Activated CD4-positive, alpha-beta T cell treated with anti-CD3 and anti-CD28 coated beads, Interleukin-2, amount 50 U/mL, for 48 hours (primary cell): Measurements from ENCODE around the gene LAMC2.

ENCODE experiments used
- DNase-seq, 2 experiments: peaks; one replicate each; pipeline ENCODE4 v3.0.0-alpha.2; 2020

LAMC2 gene

DNA sequence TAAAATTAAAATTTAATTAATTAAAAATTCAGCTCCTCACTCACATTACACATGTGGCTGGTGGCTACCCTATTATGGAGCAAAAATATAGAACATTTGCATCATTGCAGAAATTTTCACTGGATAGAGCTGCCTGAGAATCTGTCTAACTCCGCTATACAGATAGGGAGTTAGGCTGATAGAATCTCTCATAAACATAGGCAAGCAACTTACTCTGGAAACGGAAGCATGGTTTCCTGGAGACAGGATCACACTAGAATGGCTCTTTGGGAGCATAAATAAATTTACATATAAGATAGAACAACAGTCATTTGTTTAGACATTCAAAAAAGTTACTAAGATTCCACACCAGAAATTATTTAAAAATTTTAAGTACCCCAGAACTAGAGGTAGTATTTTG, 12.2 kb upstream of the LAMC2 start:
- DNase-seq: no peak

DNA sequence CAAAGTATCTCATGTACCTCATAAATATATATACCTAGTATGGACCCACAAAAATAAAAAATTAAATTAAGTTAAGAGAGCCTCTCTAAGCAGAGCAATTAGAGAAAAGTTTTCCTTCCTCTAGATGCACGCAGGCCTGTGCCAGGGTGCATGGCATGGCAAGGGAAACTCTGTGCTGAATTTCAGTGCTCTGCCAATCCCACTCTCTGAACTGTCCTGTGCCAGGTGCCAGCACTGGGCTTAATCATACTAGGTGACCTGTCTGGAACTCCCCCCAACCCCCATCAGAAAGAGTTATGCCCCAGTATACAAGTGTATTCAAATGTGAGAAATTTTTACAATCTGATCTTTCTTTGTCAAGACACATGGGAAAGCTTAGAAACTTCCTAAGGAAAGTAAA, 10.4 kb upstream of the LAMC2 start:
- no peak for DNase-seq

DNA sequence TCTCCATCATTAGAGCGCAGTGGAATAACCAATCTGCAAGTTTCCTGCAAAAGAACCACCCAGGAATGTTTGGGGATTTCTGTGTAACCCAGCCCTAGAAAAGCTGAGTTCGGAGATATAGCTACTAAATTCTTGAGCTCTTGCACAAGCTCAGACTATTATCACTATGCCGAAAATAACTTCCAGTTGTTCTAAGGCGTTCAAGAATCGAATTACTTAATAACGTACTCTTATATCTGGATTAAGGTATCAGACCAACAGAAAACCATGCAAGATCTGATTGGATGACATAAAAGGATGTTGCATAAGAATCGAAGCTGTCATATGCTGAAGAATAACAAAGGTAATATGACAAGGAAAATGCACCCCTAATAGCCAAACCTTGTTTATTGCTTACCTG, 7.5 kb upstream of the LAMC2 start:
- DNase-seq: no peak

DNA sequence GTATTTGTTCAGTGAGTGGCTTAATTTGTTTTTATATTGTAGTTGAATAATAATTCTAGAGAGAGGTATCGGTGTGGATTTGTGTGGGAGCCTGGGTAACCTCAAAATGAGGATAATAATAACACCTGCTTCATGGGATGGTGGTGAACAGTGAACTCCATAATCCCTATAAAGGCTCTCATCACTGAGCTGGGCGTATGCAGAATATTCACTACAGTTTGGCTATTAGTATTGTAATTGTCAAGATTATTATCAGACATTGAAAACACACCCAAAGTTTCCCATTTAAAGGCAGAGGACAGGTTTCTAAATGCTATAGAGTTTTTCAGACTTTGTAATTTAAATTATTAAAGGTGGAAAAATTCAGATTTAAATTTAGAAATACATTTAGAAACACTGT, 7.0 kb upstream of the LAMC2 start:
- DNase-seq: no peak

DNA sequence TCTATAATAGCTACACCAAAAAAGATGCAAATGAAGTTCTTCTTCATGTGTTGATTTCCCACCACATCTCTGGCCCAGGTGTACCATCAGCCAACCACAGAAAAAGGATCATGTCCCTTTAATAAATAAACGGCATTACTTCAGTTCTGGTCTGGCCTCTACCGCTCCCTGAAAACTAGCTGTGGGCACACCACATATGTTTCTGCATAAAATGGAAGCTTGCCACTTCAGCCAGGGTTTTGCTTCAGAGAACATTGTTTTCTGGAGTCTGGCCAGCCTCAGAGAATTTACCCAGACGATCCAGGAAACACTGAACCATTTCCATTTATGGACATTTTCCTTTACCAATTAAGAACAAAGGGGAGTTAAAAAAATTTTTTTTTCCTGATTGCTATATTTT, 5.8 kb upstream of the LAMC2 start:
- DNase-seq: no peak

DNA sequence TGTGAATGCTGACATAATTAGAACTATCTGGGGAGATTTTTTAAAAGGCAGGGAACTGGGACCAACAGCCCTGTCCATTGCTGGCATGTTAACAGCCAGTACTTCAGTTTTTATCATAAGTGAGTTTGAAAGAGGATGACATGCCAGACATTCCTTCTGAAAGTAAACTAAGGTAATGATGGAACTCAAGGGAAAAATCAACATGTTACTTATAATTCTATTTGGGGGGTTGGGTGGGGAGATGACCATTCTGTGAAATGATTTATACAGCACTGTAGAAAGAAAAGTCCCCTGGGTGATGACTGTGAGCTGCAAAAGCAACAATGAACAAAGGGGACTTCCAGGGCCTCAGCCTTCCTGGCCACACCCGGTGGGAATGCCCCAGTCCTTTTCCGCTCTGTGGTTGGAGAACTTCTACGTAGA, 5.4 kb upstream of the LAMC2 start:
- peak in 1 of 2 experiments; percentile 8 for DNase-seq

DNA sequence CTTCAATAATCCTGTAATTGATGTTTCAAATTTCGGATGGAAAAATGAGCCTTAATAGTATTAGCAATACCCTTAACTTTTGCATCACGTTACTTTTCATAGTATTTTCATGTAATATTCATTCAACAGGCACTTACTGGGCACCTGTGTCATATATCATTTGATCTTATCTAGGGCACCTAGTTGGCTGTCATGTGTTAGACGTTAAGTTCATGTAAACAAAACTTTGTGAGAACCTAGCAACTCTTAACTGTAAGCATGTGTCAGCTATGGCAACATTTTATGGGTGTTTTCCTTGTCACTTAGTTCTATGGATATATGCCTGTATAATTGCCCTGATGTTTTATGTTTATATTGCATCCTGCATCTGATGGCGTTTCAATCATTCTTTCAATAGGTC, 777 bp downstream of the LAMC2 start:
- DNase-seq: no peak

DNA sequence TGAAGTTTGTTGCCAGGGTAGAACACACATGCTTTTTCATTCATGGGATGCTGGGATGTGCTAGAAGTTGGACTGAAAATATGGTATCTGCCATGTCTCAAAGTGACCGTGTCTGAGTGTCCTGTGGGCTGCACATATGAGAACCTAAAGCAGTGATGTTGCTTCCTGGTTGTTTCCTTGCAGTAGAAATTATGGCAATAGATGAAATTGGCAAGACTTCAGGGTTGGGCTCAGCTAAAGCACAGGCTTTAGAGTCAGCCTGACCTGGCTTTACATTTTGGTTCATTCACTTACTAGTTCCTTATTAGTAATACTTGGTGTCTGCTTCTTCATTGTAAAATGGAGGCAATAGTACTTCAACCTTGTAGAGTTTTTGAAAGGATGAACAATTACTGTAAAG, 2.2 kb downstream of the LAMC2 start:
- no peak for DNase-seq

DNA sequence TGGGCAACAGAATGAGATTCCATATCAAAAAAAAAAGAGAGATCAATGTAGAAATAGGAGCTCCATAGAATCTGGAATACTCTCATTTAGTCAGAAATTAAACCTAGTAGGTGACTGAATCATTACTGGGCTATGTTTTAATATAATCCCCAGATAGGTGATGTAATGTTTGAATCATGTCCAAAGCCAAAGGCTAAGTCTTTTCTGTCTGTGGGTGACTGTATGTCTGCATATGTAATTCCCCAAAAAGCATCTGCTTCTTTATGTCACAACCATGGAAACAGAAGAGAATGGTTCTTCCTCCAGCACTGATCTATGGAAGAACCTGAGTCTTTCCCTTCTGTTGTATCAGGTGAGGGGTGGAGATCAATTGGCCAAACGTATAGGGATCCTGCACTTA, 5.8 kb downstream of the LAMC2 start:
- no peak for DNase-seq

DNA sequence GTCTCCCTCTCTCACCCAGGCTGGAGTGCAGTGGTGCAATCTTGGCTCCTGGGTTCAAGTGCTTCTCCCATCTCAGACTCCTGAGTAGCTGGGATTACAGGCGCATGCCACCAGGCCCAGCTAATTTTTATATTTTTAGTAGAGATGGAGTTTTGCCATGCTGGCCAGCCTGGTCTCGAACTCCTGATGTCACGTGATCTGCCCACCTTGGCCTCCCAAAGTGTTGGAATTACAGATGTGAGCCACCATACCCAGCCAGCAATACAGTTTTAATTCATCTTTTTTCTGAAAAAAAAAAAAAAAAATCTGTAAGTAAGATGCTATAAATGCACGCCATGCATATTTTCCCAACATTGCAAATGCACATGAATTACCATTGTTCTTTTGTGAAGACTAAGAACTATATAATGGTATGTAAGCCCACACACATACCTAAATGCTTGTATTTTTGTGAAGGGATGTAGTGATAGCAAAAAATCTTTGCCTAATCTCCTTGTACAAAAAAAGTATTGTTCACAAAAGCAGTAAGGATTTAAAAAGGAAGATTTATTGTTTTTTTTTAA, 8.0 kb downstream of the LAMC2 start:
- no peak for DNase-seq

DNA sequence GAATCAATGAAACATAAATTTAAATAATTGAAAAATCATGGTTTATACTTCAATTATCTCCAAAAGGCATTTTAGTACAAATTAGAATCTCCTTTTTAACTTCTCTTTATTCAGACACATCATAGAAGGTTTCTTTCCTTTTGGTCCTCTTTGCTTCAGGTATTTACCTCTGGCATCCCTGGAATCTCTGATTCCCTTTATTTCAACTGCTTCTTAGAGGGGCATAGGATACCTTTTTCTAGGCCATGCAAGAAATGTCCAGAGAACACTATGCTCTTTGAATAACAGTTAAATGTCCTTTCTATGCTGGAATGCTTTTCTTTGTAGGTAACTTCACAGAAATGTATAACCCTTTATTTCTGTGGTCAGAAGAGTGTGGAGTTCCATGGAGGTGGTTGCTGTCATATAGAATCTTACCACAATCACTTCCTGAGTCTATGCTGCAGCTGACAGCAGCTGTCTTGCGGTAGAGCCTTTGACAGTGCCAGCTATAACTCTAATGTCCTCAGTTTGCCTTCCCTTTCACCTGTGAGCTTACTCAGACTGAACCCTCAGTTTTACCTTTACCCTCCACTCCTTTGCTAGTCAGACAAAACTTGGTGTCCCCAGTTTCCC, 8.6 kb downstream of the LAMC2 start:
- no peak for DNase-seq

DNA sequence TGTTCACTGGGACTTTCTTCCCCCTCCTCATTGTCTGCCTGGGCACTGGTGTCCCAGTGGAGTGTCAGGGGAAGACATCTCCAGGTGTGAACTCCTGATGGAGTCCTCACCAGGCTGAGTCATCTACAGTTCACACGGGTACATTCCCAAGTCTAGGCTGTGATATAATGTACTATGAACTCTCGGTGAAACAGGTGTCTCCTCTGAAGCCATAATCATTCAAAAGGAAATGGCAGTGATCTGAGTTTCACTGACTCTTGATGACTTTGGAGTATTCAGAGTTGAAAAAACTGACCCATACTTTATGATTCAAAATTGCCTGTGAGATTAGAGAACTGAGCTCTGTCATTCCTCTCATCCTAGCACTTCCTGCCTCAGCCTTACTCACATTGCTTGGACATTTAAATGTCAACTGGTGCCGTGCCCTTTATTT, 9.1 kb downstream of the LAMC2 start:
- DNase-seq: no peak

DNA sequence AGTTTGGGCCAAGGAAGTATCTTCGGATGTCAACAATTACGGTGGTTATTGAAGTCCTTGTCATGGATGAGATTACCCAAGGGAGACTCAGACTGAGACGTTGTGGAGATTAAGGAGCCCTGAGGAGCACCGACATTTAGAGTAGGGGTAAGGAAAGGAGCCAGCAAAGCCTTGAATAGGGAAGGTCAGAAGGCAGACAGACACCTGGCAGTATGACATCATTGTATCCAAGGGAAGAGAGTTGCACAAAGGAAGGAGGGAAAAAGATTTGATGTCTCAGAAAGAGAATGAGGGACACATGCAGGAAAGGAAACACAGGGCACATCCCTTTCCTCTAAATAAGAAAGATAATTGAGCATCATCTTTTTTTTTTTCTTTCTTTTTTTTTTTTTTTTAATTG, 11.7 kb downstream of the LAMC2 start:
- no peak for DNase-seq

DNA sequence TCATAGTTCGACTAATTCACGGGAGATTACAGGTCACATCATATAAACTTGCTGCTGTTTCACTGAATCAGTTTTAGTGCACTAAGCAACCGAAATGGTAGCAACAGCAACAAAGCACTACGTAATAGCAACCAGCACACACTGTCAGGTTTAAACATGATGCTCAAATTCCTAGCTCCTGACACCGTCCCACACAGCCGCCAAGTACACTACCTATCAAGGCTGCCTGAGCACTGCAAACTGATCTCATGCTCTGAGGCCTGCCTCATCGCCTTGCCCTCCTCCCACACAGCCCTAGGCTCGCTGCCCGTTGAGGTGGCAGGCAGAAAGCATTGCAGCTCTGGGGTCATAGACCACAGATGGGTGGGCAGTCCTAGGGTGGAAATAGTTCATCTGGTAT, 12.4 kb downstream of the LAMC2 start:
- DNase-seq: no peak

DNA sequence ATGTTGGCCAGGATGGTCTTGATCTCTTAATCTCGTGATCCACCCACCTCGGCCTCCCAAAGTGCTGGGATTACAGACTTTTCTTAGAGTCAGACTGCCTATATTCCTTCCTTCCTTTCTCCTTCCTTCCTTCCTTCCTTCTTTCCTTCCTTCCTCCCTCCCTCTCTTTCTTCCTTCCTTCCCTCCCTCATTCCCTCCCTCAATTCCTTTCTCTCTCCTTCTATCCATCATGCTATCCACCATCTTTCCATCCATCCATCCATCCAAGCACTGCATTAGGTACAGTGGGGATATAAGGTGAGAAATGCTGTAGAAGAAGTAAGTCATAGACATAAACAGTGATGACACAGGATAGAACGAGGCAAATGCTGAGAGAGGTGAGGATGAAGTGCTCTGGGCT, 13.2 kb downstream of the LAMC2 start:
- DNase-seq: no peak

DNA sequence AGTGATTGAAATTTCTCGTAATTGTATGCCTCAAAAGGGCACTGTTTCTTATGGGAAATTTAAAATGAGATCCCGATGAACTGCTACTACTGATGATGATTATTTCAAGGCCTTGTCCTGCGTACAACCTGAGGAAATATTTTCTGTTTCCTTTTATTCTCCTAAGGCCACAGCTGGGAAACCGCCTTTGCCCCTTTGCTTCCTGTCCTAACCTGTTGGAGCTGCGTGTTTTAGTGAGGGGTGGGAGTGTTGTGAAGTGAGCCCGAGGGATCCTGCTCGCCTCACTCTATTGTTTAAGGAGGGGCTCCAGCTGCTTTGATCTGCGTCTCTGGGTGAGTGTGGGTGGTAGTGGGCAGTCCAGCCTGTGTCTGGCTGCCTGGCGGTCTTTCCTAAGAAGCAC, 14.4 kb downstream of the LAMC2 start:
- DNase-seq: no peak

DNA sequence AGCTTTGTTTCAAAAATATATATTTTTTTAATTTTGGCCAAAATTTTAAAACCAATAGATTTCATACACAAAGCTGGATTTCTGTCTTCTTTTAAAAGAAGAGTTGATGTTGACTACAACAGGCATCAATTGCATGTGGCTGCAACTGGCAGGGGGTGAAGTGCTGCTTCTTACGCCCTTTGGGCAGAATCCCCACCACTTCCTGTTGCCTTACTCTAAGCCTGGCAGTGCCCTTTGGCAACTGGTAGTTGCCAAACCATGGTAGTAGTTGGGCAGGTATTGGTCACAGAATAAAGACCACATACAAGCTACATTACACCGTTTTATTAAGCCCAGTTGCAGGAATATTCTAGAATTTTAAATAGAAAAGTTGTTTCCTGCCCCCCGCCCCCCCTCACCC, 17.0 kb downstream of the LAMC2 start:
- DNase-seq: no peak

DNA sequence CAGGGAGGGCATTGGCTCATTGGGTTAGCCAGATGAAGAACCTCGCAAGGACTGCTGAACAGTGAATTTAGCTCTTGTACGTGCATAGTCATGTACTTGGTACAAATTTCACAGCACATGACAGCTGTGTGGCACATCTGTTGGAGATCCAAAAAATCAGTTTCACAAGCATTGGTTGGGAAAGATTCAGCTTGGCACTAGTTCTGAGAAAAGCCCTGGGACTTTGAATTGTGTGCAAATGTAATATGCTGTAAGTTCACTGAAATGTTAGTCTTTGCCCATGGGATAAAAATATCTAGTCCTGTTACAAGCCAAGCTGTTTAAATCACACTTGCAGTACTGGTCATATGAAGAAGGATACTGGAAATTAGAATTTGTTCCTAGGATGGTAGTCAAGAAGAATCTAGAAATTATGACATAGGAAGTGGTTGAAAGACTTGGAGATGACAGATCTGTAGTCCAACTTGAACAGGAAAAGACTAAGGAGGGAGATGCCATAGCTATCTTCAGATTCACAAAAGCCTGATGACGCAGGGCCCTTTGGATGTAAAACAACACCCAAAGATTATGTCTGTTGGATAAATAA, 19.2 kb downstream of the LAMC2 start:
- no peak for DNase-seq

DNA sequence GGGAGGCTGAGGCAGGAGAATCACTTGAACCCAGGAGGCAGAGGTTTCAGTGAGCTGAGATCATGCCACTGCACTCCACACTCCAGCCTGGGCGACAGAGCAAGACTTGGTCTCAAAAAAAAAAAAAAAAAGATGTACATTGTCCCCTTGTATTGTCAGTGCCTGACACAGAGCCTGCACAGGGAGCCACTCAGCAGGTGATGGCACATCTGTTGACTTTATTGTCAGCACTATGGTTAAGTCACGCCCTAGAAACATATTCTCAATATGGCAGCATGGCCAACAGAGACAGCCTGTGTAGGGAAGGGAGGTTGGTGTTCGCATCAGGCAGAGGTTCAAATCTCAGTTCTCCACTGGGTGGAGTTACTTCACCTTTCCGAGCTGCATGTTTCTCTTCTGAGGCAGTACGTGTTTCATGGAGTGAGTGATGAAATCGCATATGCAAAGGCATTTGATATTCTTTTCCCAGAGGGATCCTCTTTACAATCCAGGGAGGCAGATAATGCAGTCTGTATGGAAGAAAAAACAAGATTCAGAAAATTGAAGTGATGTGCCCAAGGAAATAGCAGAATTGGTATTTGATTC, 20.6 kb downstream of the LAMC2 start:
- no peak for DNase-seq

DNA sequence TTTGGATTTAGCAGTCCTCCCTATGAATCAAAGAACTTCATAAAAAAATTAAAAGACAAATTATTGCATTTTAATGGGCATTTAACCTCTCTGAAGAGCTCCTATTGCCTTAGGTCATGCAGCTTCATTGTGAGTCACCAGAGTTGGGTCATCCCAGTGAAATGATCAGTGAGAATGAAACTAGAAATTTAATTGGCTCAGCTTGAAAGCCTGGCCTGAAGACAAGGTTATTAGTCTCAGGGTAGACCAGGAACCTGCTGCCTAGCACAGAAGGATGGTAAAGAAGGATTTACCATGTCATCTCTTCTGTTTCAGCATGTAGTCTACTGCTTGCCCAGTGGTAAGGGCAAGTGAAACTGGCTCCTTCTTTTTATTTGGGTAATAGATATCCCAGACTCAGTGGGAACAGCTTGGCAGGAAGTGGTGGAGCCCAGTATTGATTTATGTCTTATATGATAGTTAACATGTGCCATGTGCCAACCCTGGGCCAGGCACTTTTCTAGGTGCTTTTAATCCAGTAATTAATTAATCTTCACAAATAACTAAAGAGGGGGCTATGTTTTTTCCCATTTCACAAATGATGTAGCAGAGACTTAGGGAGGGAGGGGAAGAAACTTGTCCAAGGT, 23.6 kb downstream of the LAMC2 start:
- DNase-seq: no peak

DNA sequence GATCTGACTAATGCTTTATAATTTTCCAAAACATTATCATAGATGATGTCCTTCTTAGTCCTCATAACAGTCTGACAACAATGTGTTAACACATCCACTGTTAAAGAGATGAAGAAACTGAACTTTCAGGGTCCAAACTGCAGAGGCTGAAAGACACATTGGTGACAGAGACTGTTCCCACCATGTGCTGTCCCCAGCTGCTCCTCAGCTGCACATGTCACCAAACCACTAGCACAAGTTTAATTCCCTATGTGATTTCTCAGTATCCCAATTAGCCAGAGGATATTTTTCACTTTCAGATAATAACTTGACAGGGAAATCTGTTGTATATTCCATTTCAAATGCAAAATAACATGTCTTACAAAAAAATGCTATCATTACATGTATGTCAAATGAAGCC, 24.6 kb downstream of the LAMC2 start:
- no peak for DNase-seq

DNA sequence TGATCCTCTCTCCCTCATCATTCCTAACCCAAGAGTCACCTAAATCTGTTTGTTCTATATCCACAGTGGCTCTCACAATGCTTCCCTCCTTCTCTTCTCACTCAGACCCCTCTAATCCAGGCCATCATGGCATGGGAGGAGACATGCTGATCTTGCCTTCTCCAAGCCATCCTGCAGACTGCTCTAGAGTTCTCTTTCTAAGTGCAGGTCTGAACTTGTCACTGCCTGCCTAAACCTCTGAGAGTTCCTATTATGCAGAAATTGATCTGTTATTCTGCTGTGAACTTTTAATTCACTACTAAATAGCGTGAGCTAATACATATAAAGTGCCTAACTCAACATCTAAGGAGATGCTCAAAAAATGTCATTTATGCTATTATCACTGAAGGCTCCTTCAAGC, 26.8 kb downstream of the LAMC2 start:
- DNase-seq: no peak

DNA sequence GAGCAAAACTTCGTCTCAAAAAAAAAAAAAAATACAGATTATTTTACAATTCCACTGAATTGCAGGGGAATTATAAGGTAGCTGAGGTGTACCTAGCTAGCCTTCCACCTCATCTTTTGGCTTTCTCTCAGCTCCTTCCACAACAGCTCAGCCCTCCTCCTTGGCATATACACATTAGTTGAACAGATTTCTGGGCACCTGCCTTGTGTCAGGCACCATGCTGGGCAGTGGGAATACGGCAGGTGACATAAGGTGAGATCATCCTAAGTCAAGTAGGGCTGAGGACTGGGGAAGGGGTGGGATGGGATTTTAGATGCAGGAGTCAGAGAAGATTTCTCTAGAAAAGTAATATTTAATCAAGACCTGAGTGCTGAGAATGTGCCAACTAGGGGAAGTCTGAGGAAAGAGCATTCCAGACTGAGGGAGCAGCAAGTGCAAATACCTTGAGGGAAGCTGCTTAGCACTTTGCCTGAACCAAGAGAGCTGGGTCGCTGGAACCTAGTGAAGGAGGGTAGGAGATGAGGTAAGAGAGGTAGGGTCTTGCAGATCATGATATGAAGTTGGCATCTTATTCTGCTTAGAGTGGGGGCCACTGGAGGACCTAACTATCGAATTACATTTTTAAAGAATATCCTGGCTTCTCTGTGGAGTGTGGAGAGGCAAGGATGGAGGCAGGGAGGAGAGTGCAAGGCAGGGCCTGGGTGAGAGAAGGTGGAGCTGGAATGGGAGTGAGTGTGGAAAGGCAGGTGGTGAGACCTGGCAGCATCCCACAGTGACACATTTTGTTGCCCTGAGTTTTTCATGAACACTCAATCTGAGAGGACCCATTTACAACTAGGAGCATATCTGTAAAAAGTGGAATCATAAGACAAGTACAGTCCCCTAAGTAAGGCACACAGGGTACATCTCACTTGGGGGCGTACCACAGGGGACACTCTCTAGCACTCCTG, 28.2 kb downstream of the LAMC2 start:
- no peak for DNase-seq
